Measurements from ENCODE around the gene CACNG3. TPM values are rescaled to one million over a fixed set of nuclear protein-coding genes. Genes with fewer than 3 reads are reported as not detected.
A peak's percentile ranks its signal among the peaks of the same experiment; 100 is the strongest.
"Not testable (repeated sequence)": the region's sequence is repeated elsewhere in the genome, so short reads cannot be mapped to it uniquely, and the experiment has no call there.

Gene CACNG3
- not detected for polyA plus RNA-seq (2013, experiment 1 of 2; ENCODE audit: insufficient read length)
- not detected for polyA plus RNA-seq (2013, experiment 2 of 2; ENCODE audit: insufficient read length)

DNA sequence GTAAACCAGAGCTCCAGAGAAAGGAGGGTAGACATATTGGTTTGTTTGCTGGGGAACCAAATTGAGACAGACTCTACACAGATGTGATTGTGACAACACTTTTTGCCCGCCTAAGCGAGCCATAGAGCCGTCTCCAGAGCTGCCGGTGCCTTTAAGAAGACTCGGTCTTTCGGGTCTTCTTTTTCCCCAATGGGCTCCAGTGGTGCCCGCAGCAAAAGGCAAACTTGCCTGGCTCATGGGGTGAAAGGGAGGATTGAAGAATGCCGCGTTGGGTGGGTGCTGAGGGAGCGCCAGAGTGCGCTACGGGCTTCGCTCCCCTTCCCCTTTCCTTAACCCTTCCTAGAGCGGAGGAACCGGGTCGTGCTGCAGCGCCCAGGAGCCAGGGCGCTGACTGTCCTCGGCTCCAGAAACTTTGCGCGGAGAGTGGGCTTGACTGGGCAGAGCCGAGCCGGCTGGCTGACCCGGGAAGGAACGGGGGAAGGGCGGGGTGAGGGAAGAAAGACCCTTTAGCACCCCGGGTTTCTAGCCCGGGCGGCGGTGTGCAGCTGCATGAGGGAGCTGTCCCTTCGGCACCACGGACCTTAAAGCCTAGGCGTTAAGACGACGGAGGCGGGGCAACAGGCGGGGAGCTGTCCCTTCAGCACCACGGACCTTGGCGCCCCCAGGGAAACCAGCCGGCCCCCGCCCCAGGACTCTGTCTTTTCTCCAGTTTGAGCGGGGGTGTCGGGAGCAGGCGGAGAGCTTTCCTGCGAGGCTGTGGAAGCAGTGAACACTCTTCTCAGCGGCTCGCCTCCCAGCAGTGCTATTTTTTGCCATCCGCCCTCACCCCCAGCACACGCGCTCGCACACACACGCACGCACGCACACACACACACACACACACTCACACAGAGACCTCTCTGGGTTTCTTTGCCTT is at the start of gene CACNG3:
CACNG3 (plus strand) TSS at position 880 of the 916 bp plus-strand sequence. CDS start 420 bp downstream, outside the sequence.
- DNase-seq = peak; percentile 4

DNA sequence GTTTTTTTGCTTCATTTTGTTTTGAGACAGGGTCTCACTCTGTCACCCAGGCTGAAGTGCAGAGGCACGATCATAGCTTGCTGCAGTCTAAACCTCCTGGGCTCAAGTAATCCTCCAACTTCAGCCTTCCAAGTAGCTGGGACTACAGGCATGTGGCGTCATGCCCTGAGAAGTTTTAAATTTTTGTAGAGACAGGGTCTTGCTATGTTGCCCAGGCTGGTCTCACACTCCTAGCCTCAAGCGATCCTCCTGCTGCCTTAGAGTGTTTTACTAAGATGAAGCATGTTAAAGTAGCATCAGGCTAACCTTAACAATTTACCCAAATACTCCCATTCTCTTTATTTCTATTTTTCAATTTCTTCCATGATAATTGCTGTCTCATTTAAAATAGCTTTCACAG is 49.2 kb upstream of the CACNG3 start:
- no peak for DNase-seq

DNA sequence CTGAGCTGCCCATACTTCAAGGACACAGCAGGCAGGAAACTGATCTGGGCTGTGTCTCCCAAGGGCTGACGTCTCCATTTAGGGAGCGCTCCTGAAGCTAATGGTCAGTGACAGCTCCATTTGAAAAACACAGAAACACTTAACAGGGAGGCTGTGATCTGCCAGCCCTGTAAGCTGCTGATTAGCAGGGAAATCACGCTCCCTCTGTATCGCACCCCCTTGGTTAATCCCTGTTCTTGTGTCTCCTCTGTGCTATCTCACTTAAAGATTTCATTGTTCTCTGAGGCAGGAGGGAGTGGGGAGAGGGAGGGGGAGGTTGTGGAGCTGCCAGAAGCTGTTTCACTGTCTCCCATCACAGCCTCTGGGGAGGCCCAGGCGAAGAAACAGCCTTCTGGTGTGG is 47.4 kb upstream of the CACNG3 start:
- no peak for DNase-seq

DNA sequence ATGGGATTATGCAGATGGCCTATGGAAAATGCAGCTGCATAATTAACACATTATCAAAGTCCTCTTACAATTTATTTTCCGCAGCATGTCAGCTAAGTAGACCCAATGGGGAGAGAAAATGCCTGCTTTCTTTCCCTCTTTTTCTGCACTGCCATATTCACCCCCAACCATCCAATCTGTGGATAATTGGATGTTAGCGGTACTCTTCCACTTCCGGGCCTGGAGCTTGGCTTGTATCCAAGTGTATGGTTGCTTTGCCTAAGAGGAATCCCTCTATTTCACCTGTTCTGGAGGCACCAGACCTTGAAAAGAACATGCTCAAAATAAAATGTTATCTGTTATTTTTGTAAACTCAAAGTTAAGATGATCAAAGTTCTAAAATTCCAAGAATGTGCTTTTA is 41.1 kb upstream of the CACNG3 start:
- DNase-seq = no peak

DNA sequence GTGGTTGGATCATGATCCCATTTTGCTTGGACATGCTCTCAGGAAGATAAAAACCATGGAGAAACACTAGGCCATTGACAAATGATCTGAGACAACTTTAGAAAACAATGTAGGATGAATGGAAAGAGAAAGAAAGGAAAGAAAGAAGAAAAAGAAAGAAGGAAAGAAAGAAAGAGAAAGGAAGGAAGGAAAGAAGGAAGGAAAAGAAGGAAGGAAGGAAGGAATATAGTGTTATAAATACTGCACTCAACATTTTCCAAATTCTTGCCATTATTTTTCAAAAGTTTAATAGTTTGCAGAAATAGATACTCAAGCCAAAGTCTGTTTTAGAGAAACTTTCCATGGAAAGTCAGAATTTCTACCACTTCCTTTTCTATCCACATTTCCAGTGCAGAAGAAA is 39.2 kb upstream of the CACNG3 start:
- no peak for DNase-seq

DNA sequence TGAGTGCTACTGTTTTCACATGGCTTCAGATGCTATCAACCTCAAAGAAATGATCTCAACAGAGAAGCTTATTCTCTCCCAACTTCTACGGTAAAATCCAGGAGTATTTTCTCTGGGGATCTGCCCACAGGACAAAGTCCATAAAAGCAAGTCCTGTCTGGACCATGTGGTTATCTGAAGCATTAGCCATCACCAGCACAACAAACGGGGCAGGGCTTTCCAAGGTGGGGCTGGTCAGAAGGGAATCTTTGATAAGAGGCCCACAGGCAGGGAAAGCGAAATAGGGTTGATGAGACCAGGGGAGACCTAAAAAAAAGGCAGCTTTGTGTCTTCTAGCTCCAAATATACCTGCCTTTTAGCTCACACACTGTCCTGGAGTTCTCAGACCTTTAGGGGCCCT is 38.7 kb upstream of the CACNG3 start:
- DNase-seq = no peak

DNA sequence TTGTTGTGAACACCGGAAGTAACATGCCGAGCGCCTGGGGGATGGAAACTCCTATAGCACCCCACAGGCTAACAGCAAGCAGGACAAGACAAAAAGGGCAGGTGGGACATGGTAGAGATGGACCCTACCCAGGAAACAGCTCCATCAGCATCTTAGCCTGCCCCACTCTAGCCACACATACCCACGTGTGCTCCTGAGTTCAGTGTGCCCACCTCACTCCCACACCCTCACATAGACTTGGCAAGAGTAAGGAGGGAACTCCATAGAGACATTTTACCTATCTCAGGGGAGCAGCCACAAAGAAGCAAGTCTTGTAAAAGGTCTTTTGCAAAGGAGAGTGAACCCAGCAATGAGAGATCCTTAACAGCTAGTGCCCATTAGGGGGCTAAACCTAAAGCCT is 37.8 kb upstream of the CACNG3 start:
- DNase-seq = no peak

DNA sequence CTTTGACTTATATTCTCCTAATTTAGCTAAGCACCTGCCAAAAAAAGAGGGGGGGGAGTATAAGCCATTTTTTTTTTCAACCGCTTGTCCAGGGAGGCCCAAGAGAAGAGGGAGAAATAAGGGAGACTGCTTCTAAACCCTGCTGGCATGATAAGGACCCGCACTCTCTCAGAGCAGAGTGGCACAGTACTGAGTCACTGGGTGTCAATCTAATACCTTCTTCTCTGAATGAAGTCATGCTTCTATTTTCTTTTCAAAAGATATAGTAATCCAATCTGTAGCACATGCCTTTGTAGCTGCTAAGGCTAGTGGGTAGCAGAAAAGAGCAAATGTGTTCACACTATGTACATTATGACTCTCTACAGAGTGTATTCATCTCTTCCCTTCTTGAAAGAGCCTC is 34.9 kb upstream of the CACNG3 start:
- no peak for DNase-seq

DNA sequence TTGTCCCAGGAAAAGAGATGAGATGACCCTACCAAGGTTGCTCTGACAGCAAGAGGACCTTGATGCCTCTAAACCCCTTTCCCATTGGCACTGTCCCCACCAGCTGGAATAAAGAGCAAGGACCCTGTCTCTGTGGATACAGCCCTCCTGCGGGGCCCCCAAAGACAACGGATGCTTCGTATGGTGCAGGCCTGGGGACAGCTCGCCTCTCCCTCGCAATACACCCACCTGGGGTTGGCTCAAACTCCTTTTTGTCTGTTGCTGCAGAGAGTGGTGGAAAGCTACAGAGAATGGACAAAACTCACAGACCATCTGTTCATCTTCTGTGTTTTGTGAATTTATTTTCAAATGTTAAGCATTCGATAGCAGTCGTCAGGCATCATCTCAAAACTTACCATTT is 27.6 kb upstream of the CACNG3 start:
- DNase-seq = no peak

DNA sequence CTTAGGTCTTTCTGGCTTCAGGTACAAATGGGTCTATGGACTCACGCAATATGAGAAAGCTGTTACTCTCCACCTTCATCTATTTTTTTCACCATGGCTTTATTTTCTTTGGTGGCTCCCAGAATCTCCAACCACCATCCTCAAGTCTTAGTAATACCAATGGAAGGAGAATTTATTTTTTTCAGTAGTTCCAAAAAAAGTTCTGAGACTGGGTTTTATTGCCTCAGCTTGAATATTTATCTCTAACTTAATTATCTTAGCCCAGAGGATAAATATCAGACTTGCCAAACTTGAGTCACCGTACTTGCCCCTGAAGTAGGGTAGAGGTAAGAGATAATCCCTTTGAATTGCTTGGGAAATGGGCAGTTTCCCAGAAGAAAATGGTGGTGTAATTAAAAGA is 23.2 kb upstream of the CACNG3 start:
- DNase-seq = no peak

DNA sequence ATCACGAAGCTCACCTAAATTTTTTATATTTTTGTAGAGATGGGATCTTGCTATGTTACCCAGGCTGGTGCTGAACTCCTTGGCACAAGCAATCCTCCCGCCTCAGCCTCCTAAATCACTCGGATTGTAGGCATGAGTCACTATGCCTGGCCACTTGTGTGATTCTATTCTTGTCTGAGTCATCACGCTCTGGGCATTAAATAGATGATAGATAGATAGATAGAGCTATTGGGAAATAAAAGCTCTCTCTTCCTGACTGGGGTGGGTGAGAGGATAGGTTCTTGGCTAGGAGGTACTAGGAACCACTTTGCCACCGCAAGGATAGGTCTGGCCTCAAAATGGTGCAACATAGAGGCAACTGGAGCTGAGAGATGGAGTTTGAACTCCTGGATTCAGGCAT is 21.4 kb upstream of the CACNG3 start:
- no peak for DNase-seq

DNA sequence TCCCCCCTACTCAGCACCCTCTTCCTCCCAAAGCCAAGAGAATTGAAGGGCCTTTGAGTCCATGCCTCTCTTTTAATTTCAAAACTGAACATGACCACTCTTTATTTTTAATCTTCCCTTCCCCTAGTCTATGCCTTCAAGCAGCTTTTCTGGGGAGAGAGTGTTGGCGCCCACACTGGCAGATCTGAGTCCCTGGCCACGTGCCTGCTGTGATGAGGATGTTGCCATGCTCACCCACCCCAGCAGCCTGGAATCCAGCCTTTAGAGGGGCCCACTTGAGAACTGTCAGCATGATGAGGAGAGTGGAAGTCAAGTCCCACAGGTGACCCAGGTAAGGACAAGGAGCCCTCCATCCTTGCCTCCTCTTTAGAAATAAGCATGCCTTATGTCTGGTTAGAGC is 20.3 kb upstream of the CACNG3 start:
- DNase-seq = no peak

DNA sequence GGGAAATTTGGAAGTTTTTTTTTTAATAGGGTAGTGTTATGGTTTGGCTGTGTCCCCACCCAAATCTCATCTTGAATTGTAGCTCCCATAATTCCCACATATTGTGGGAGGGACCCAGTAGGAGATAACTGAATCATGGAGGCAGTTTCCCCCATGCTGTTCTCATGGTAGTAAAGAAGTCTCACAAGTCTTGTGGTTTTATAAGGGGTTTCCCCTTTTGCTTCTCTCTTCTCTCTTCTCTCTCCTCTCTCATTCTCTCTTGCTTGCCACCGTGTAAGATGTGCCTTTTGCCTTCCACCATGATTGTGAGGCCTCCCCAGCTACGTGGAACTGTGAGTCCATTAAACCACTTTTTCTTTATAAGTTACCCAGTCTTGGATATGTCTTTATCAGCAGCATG is 17.3 kb upstream of the CACNG3 start:
- DNase-seq = not testable (repeated sequence)

DNA sequence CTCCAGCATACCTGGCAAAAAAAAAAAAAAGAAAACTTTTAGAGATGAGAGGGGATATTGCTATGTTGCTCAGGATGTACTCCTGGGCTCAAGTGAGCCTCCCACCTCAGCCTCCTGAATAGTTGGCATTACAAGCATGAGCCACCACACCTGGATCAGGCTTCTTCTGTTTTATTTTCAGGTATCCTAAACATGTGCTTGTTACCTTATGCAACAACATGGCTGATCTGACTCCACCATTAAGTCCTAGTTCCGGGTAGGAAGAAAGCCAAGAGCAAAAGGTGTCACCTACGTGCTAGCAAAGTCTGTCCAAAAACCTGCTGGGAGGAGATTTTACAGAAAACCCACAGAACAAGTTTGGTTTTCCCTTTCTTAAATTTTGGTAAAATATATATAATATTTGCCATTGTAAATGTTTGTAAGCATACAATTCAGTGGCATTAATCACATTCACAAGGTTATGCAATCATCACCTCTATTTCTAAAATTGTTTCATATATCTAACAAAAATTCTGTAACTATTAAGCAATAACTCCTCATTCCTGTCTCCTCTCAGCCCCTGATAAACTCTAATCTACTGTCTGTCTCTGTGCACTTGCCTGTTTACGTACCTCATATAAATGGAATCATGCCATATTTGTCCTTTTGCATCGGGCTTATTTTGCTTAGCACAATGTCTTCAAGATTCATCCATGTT is 9.1 kb upstream of the CACNG3 start:
- no peak for DNase-seq

DNA sequence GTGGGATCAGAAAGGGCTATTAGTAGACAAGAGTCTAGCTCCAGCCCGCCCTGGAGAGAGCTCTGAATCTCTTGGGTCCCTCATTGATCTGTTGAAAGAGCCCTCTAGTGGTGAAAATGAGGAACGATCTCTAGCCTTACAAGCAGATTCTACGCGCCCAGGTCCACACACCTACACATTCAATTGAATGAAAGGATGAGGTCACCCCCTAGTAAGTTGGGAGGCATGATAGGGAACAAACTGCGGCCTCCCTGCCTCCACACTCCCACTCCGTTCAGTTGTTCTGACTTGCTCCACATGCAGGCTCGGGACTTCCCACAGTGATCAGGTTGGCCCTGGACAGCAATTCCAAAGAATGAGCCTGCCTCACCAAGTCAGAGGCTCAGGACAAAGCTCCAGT is 2.9 kb upstream of the CACNG3 start:
- DNase-seq = peak; percentile 2

DNA sequence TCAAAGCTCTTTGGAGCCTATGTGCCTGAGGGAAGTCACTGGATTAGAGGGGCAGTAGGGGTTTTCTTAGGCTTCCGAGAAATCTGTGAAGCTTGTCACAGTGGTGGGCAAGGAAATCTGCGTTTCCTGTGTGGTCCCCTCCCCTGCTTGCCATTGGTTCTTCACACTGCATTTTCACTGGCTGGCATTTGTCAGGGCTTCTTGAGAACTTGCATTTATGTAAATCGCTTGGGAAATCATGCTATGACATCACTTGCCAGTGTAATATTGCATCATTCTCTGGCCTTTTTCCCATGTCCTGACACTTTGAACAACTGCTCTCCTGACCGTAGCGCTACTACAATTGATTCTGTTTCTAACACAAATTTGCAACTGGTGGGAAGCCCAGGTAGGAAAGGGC is 1.8 kb downstream of the CACNG3 start:
- no peak for DNase-seq

DNA sequence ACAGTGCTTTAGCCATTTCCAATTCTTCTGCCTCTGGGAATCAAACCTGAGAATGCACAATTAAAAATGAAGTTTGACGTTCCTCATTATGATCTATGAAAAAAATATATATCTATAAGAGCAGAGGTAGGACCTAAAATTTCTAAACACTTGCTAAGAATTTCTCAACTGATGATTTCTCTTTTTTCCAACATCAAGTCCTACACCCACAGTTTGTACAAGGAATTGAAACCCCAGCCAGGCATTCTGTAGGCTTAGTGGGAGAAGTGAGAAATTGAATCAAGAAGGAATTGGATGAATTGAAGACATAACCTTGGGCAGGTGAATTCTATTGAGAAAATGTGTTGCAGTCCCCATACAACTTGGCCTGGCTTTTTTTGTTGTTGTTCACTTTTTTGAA is 2.7 kb downstream of the CACNG3 start:
- DNase-seq = no peak

DNA sequence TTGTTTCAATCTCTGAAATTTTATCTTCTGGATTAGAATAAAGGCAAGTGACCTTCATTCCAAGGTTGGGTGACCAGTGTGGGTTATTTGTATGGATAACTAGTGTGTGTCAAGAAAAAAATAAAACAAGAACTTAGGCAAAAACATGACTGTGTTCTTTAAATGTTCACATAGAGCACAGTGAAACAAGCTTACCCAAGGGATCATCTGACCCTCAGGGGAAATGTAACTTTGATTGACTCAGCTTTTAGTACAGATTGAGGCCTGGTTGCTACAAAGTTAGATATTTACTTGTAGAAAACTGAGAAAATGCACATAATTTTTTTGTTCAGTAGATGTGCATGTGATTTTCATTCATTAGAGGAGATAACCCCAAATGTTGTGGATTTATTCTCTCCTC is 6.7 kb downstream of the CACNG3 start:
- no peak for DNase-seq

DNA sequence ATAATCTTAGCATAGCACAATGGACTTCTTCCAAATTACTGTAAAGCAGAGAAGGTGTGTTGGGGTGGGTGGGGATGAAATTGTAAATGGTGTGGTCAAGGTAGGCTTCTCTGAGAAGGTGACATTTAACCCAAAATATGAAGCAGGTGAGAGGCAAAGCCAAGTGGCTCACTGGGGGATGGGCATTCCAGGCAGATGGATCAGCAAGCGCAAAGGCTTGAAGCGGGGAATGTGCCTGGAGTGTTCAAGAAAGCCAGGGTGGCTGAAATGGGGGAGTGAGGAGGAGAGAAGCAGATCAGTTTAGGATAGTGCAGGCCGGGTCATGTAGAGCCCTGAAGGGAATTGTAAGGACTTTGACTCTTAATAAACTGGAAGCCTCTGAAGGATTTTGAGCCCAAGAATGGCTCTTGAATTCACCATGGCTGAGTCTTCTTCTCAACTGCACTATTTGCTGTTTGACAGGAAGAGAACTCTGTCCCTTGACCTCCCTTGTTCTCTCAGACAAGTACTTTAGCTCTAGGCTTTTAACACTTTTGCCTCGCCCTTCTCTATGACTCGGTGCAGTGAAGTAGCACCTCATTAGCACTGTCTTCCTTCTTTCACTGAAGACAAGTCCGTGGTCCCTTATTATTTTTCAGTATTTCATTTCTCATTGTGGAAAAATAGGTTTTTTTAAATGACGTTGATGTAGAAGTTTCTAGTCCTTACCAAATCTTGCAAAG is 14.7 kb downstream of the CACNG3 start:
- no peak for DNase-seq

DNA sequence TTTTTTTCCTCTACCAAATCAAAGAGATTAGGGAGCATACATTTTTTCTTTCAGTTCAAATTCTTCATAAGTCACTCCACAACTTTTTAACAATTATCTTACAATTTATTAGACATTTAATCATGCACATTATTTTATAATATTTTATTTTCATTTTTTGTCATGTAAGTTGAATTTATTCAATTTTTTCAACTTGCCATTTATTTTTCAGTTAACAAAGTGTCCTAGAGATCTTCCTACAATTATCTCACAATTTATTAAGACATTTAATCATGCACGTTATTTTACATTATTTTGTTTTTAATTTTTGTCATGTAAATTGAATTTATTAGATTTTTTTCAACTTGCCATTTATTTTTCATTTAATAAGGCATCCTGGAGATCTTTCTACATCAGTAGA is 16.2 kb downstream of the CACNG3 start:
- no peak for DNase-seq

DNA sequence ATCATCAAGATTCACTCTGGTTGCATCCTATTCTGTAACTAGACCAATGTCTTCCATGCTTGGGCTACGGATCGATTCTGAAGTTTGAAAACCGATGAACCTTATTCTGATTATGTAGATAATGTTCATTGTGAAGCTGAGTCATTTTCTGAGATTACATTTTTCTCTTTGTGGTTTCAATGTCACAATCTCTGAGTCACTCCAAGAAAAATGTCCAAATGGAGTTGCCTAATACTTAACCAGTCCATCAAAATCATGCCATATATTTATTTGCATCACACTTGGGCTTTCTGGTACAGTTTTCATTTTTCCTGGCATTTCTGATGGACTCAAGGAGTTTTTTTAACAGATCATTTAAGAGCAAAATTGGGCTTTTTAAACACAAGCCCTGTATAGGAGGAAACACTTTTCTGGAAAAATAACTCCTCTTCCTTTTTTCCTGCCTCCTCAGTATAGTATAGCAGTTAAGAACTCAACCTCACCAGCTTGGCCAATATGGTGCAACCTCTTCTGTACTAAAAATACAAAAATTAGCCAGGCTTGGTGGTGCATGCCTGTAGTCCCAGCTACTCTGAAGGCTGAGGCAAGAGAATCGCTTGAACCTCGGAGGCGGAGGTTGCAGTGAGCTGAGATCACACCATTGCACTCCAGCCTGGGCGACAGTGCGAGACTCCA is 17.5 kb downstream of the CACNG3 start:
- no peak for DNase-seq

DNA sequence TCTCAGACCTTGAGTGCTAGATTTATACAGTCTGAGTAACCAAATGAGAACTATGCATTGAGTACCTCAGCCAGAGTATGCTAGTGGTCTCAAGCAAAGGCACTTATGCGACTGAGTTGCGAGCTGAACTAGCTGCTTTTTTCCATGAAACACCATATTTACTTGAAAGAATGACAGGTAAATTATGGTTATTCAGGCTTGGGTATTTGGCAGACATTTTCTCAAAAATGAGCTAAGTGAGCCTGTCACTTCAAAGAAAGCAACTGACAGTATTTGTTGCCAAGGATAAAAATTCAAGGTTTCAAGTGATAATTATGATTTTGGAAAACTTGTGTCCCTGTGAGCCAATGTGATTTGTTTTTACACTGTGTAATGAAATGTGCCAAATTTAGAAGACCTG is 19.3 kb downstream of the CACNG3 start:
- DNase-seq = no peak
